K562 (cell line): Measurements from ENCODE around the gene TCOF1. TPM values are rescaled to one million over a fixed set of nuclear protein-coding genes. Genes with fewer than 3 reads are reported as not detected.

ENCODE experiments used
- ARID2 ChIP-seq: fragments of 450-650 bp; IDR thresholded peaks from 2 replicates; pipeline ENCODE4 v1.6.1; 2017; ENCODE audit warnings: antibody characterized with exemption, mild to moderate bottlenecking
- BRD4 ChIP-seq: fragments of 200-600 bp; sonication (generic); IDR thresholded peaks from 2 replicates; pipeline ENCODE4 v1.6.1; 2017; ENCODE audit warnings: inconsistent platforms
- CEBPB ChIP-seq: fragments of 450-650 bp; IDR thresholded peaks from 2 replicates; pipeline ENCODE4 v1.6.1; 2016; ENCODE audit warnings: missing genetic modification characterization, missing compliant biosample characterization
- CGGBP1 ChIP-seq: fragments of 250-450 bp; sonication (Bioruptor Pico); IDR thresholded peaks from 2 replicates; pipeline ENCODE4 v1.9.0; 2021; ENCODE audit warnings: mild to moderate bottlenecking
- FOXP1 ChIP-seq: sonication (generic); formaldehyde crosslinking; IDR thresholded peaks from 2 replicates; pipeline ENCODE4 v1.8.0; 2022; ENCODE audit warnings: mild to moderate bottlenecking, missing genetic modification reagents
- HMBOX1 ChIP-seq: sonication (generic); IDR thresholded peaks from 2 replicates; pipeline ENCODE4 v1.6.1; 2016
- HNRNPL ChIP-seq: fragments of 200-400 bp; formaldehyde crosslinking; IDR thresholded peaks from 2 replicates; pipeline ENCODE4 v1.6.1; 2017; ENCODE audit warnings: low read depth, mild to moderate bottlenecking, low read length
- IRF2 ChIP-seq: sonication (generic); formaldehyde crosslinking; IDR thresholded peaks from 2 replicates; pipeline ENCODE4 v1.8.1; 2022; ENCODE audit warnings: mild to moderate bottlenecking, missing genetic modification reagents
- KDM4B ChIP-seq, 2 experiments: fragments of 450-650 bp in 1 of 2; sonication (generic) in 1 of 2; IDR thresholded peaks; 2 replicates each; pipeline ENCODE4 v1.6.1; 2016 to 2017; ENCODE audit warnings: borderline replicate concordance in 2 of 2, antibody characterized with exemption in 1 of 2, low read depth in 1 of 2, mild to moderate bottlenecking in 1 of 2
- MXD1 ChIP-seq: fragments of 250-450 bp; sonication (Bioruptor Pico); IDR thresholded peaks from 2 replicates; pipeline ENCODE4 v1.8.0; 2021; ENCODE audit warnings: borderline replicate concordance, mild to moderate bottlenecking, moderate library complexity; ENCODE audit not compliant: poor library complexity, severe bottlenecking
- PRMT5 ChIP-seq: sonication (generic); formaldehyde crosslinking; IDR thresholded peaks from 2 replicates; pipeline ENCODE4 v1.5.0; 2020; ENCODE audit warnings: missing genetic modification reagents
- PTRF ChIP-seq: fragments of 450-650 bp; IDR thresholded peaks from 2 replicates; pipeline ENCODE4 v1.6.1; 2016; ENCODE audit warnings: mild to moderate bottlenecking, missing genetic modification characterization, missing compliant biosample characterization
- TFE3 ChIP-seq: fragments of 450-650 bp; formaldehyde crosslinking; IDR thresholded peaks from 2 replicates; pipeline ENCODE4 v1.4.0; 2020; ENCODE audit warnings: mild to moderate bottlenecking, mixed read lengths
- TRIM24 ChIP-seq, 2 experiments: fragments of 450-650 bp; IDR thresholded peaks; 2 replicates each; pipeline ENCODE4 v1.6.1; 2016
- YBX1 ChIP-seq: fragments of 450-650 bp; IDR thresholded peaks from 2 replicates; pipeline ENCODE4 v1.7.1; 2016; ENCODE audit warnings: mild to moderate bottlenecking
- ZBTB43 ChIP-seq: sonication (generic); formaldehyde crosslinking; IDR thresholded peaks from 2 replicates; pipeline ENCODE4 v1.8.0; 2023; ENCODE audit warnings: mild to moderate bottlenecking, missing genetic modification reagents
- ZEB2 ChIP-seq: fragments of 450-650 bp; IDR thresholded peaks from 2 replicates; pipeline ENCODE4 v1.6.1; 2016
- ZKSCAN3 ChIP-seq: fragments of 250-450 bp; sonication (Bioruptor Pico); IDR thresholded peaks from 2 replicates; pipeline ENCODE4 v1.4.0; 2020
- ZNF512 ChIP-seq: IDR thresholded peaks from 2 replicates; pipeline ENCODE4 v1.6.1; 2016; ENCODE audit warnings: missing genetic modification characterization, missing compliant biosample characterization
- ZNF655 ChIP-seq: fragments of 250-450 bp; sonication (Bioruptor Pico); IDR thresholded peaks from 2 replicates; pipeline ENCODE4 v1.5.0; 2021
- polyA plus RNA-seq, 8 experiments: library from polyadenylated mRNA; depleted of rRNA in 4 of 8; stranded (reverse) in 5 of 8; unstranded in 3 of 8; fragments of >200 nt; fragmentation: Nextera tagmentation in 2 of 8; fragmentation: Illumina TruSeq in 1 of 8; extraction: Ambion mirVana in 2 of 8; extraction: Trizol in 1 of 8; gene quantifications; 2 replicates each; pipeline versions ENCODE4 v1.2.1 to v1.2.3, GENCODE V29; 2011 to 2014; ENCODE audit warnings: inconsistent platforms in 1 of 8, missing spikeins in 1 of 8
- total RNA-seq, 7 experiments: library from RNA; depleted of rRNA in 6 of 7; stranded (reverse); fragments of >200 nt in 6 of 7; fragmentation: Illumina TruSeq in 2 of 7; extraction: Trizol in 2 of 7; gene quantifications; 2 replicates each; pipeline versions ENCODE4 v1.2.1 to v1.2.3, GENCODE V29; 2011 to 2021; ENCODE audit warnings: low replicate concordance in 1 of 7

The TCOF1 gene
- total and polyA plus RNA-seq, 9 of the 15 experiments (the other 6 are each of a cell fraction or from before 2014, with no cell fraction given) = 9.8 to 134 (median 61.7) TPM

- TF ChIP-seq TFE3 (CRISPR knock-in tag) (peak; percentile 25; the same call in 1 of the 2 replicates), CGGBP1 (no peak), CEBPB (tag) (no peak), ZNF655 (CRISPR knock-in tag) (no peak), IRF2 (no peak), KDM4B (IDR thresholded peaks at IDR 0.05; ENCODE audit: borderline replicate concordance in 2 of 2, low read depth in 1 of 2) (no peak; a peak in 1 of 4 replicates), BRD4 (no peak), ZNF512 (no peak), ZBTB43 (no peak), MXD1 (CRISPR knock-in tag) (peak; percentile 77), PTRF (no peak), ZEB2 (no peak), ZKSCAN3 (no peak), TRIM24 (IDR thresholded peaks at IDR 0.05) (no peak), FOXP1 (CRISPR knock-in tag) (peak; percentile 60; the same call in 1 of the 2 replicates), HNRNPL (no peak), ARID2 (no peak), HMBOX1 (no peak), PRMT5 (CRISPR knock-in tag) (no peak), YBX1 (no peak)
Measured at GRCh38 chr5:150357326-150358260, at the start of gene TCOF1 (continued).
